GM18505 (cell line): ENCODE results near the gene SIL1.

Experiments
- ATAC-seq: cut with Tn5 transposase; IDR thresholded peaks from one replicate; pipeline ENCODE4 v1.9.1; 2021; ENCODE audit not compliant: unreplicated experiment
- POLR2A ChIP-seq: IDR thresholded peaks from 4 replicates; pipeline ENCODE4 v1.6.1; 2011; ENCODE audit warnings: borderline replicate concordance; ENCODE audit not compliant: insufficient read depth, insufficient read length; ENCODE audit errors: extremely low read depth

Gene SIL1

GRCh38 chr5:139004374-139005307 lies 193.5 kb downstream of the SIL1 start:
- ATAC-seq, result no peak
- TF ChIP-seq POLR2A, result no peak

- no peak for ATAC-seq
- TF ChIP-seq POLR2A, result no peak
Observed at GRCh38 chr5:138999674-139000073, 198.5 kb downstream of the SIL1 start.

- ATAC-seq, result no peak
- TF ChIP-seq POLR2A, result no peak
Observed at GRCh38 chr5:138998521-138998920, 199.6 kb downstream of the SIL1 start.

GRCh38 chr5:138996120-138996519 lies 202.0 kb downstream of the SIL1 start:
- no peak for TF ChIP-seq POLR2A
- ATAC-seq, result no peak

- no peak for ATAC-seq
- TF ChIP-seq POLR2A, result no peak
Observed at GRCh38 chr5:138990986-138991590, 207.1 kb downstream of the SIL1 start.

GRCh38 chr5:138989720-138990119 lies 208.4 kb downstream of the SIL1 start:
- no peak for ATAC-seq
- TF ChIP-seq POLR2A, result no peak

- no peak for TF ChIP-seq POLR2A
- ATAC-seq, result no peak
Observed at GRCh38 chr5:138986186-138986800, 211.9 kb downstream of the SIL1 start.

GRCh38 chr5:138985683-138986082 lies 212.5 kb downstream of the SIL1 start:
- no peak for TF ChIP-seq POLR2A
- ATAC-seq, result no peak

GRCh38 chr5:138985256-138985655 lies 212.9 kb downstream of the SIL1 start:
- no peak for ATAC-seq

GRCh38 chr5:138983984-138984383 lies 214.2 kb downstream of the SIL1 start:
- ATAC-seq, result no peak
- no peak for TF ChIP-seq POLR2A

More at GRCh38 chr5:138985256-138985655, 212.9 kb downstream of the SIL1 start:
- TF ChIP-seq POLR2A, result no peak

GRCh38 chr5:138981586-138981985 lies 216.6 kb downstream of the SIL1 start:
- no peak for TF ChIP-seq POLR2A
- ATAC-seq, result no peak

GRCh38 chr5:138981131-138981530 lies 217.0 kb downstream of the SIL1 start:
- ATAC-seq, result no peak
- no peak for TF ChIP-seq POLR2A

GRCh38 chr5:138980441-138980840 lies 217.7 kb downstream of the SIL1 start:
- no peak for TF ChIP-seq POLR2A
- ATAC-seq, result no peak
